ENCODE data around the gene ALKAL2.

Gene ALKAL2

GRCh38 chr2:269356-270030 is 18.4 kb downstream of the ALKAL2 start:
- no peak for DNase-seq

- no peak for DNase-seq
Measured at GRCh38 chr2:268323-268722, 19.6 kb downstream of the ALKAL2 start.

GRCh38 chr2:264493-265468 is 23.1 kb downstream of the ALKAL2 start, which contains the start of gene ACP1:
TSS of gene ACP1 (plus strand) at chr2:264947. CDS start at chr2:264965, 18 bp downstream.
- DNase-seq: peak; percentile 95

DNA sequence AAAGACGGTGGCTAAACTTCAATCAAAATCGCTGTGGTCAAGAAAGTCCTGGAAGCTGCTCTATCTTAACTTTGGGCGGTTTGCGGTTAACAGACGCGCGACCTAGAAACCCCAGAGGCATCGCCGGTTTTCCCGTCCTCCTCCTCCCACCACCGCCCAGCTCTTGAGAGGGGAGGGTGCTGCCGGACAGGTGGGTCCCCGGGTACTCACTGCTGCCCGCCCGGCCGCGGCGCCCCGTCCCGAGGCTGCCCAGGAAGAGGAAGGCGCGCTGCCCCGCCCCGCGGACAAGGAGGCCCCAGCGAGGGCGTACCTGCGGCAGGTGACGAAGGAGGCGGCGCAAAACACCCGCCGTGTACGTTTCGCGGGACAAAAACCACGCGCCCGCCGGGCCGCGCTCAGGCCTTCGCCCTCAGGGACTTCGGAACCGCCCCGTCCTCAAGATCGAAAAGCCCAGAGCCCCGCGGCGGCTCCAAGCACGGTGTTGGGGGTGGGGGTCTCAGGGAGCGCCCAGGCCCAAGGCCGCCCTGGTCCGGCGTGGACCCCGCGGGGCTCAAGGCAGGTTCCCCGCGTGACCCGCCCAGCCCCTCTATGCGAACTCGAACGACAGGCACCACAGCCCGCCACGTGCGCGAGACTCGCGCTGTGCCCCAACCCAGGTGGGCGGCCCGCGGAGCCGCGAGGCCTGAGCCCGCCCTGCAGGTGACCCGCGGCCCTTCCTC is 24.0 kb downstream of the ALKAL2 start, which contains the start of gene SH3YL1:
Gene SH3YL1 (minus strand): TSS at position 259 of the 719 bp plus-strand sequence. CDS start 48 bp downstream, at position 211.
- peak; percentile 71 for DNase-seq

- no peak for DNase-seq
Measured at GRCh38 chr2:263022-263738, 24.7 kb downstream of the ALKAL2 start.

DNA sequence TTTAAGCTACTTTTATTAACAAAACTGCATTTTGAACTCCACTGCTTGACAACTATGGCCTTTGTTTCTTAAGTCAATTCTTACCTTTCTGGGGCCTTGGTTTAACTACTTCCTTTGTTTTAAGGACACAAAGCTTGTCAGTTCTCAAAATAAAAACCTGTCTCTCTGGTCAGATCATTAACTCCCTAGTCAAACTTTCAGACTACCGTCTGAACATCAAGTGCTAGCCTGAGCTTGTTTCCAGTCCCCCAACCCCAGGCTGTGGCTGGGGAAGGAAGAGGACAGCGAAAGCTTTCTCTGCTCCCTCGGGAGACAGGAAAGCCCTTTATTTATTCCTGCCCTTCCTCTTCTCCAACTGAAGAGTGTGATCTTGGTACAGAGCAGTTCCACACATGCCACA is 25.8 kb downstream of the ALKAL2 start:
- DNase-seq: no peak

DNA sequence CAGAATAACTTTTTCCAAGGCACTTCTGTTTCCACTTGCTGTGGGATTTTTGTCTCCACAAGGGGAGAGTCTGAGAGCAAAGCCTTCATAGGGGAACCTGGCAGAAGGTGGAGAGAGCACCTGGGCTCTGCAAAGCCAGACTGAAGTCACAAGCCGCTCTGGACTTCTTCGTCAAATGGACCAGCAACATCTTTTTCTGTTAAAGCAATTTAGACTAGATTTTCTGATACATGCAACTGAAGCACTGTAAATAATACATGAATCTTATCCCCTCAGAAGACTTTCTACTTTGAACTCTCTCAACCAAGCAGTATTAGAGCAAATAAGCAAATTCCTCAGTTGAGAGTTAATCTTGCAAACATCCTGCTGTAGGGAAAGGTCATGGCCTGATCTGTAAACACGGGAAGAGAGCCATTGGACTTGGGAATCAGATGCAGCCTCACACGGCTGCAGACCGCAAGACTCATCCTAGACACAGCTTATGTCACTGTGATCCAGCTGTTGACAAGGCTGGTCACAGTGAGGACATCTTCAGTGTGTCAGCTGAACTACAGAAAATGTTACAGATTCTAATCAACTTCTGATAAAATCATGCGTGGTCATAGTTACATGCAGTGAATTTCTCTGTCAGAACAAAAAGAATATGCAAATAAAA is 27.3 kb downstream of the ALKAL2 start:
- no peak for DNase-seq

DNA sequence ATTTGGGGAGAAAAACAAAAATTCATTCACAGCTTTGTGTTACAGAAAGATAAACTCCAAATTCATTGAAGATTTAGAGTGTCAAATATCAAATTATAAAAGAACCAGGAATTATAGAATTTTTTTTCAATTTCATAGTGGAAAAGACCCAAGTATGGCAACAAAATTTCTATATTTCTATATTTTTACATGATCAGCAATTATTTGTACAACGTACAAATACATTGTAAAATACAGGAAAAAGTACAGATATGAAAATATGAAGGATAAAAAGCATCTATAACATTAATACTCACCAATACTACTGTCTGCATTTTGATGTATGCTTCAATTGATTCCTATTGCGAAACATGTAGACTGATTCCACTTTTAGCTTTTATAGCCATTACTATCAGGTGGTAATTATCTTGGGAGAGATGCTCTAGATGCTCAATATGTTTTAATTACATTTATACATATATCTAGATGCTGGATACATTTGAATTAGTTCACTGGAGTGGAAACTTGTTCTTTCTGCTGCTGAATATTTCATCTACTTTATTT is 28.0 kb downstream of the ALKAL2 start:
- DNase-seq: no peak

DNA sequence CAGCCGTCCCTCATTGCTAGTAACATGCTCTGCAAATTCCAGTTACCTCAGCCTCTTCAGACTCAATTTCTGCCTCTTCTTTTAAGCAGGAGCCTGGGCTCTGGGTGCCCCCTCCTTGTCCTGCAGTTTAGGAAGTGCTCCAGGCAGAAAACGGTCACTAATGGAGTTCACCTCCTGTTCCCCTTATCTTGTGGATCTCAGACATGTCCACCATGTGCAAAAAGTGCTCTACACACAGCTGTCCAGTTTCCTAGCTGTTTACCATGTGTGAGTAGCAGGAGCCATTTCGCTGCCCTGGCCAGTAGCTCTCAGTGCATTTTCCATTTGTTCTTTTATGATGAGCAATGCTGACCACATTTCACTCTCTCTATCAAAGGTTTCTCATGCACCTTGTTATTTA is 29.0 kb downstream of the ALKAL2 start:
- no peak for DNase-seq

GRCh38 chr2:257842-258241 is 30.0 kb downstream of the ALKAL2 start:
- DNase-seq: no peak

DNA sequence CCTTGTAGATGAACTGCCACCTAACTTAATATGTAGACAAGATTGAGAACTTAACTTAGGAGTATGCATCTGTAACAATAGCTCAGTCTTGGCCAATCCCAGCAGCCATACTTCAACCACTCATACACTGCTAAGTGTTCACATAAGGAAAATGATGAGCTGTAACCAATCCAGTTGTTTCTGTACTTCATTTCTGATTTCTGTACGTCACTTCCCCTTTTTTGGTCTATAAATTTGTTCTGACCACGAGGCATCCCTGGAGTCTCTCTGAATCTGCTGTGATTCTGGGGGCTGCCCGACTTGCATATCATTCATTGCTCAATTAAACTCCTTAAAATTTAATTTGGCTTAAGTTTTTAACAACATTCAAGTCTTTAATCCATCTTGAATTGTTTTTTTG is 30.5 kb downstream of the ALKAL2 start:
- DNase-seq: no peak

DNA sequence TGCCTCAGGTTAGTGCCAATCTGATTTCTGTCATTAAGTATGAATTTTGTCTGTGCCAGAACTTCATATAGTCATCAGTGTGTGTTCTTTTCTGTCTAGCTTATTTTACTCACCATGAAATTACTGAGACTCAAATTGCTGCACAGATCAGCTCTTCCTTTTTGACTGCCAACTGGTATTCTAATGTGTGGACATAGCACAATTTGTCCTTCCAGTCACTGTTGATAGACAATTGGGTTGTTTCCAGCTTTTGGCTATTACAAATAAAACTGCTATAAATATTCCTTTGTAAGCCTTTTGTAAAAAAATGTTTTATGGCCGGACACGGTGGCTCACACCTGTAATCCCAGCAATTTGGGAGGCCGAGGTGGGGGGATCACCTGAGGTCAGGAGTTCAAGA is 31.8 kb downstream of the ALKAL2 start:
- no peak for DNase-seq

DNA sequence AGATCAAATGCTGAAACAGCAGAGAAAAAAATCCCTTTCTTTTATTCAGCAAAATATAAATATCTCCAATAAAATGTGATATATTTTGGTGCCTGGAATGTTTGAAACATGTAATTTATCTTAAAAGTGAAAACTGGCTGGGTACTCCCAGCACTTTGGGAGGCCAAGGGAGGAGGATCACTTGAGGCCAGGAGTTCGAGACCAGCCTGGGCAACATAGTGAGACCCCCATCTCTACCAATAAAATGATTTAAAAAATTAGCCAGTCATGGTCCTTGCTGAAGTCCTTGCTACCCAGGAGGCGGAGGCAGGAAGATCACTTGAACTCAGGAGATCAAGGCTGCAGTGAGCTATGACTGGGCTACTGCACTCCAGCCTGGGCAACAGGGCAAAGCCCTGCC is 32.7 kb downstream of the ALKAL2 start:
- DNase-seq: no peak

DNA sequence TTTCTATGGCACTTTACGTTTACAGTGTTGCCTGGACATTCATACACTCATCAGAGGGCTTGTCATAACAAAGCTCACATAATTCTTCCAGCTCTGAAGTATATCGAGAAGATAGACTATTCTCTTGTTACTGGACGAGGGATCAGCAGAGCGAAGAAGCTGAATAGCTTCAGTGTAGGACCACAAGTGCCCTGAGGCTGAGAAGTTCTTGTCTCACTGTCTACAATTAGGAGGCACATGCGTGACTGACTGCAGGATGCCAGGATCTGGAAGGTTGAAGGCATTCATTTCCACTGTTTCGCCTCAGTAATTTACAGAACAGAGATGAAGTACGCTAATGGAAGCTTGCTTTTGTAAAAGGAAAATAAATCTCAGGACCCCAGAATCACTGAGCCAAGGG is 33.6 kb downstream of the ALKAL2 start:
- DNase-seq: no peak

DNA sequence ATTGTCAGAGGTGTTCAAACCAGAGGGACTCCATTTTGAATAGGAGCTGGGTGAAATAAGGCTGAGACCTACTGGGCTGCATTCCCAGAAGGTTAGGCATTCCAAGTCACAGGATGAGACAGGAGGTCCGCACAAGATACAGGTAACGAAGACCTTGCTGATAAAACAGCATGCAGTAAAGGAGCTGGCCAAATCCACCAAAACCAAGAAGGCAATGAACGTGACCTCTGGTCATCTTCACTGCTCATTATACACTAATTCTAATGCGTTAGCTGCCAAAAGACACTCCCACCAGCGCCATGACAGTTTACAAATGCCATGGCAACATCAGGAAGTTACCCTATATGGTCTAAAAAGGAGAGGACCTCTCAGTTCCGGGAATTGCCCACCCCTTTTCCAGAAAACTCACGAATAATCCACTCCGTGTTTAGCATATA is 34.7 kb downstream of the ALKAL2 start:
- no peak for DNase-seq

GRCh38 chr2:252001-252602 is 35.8 kb downstream of the ALKAL2 start:
- no peak for DNase-seq

DNA sequence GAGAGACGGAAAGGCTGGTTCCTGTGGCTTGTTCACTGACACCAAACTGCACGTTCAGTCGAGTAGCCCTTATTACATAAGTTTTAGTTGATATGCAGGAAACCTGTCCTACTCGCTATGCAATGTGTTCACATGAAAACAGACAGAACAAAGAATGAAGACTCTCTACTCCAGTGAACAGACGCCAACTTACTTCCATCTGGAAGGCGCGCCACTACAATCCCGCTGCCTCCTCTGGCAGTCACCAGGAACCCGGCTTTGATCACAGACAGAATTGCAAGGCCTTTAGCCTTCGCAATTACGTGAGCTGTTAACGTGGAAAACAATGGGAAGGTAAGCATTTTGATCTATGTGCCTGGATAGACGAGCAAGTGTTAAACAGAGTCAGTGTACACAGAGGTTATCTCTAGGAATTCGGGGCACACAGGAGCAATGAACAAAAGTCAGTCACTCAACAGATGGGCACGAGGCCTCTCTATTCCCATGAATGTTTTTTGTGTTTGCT is 38.3 kb downstream of the ALKAL2 start:
- no peak for DNase-seq

DNA sequence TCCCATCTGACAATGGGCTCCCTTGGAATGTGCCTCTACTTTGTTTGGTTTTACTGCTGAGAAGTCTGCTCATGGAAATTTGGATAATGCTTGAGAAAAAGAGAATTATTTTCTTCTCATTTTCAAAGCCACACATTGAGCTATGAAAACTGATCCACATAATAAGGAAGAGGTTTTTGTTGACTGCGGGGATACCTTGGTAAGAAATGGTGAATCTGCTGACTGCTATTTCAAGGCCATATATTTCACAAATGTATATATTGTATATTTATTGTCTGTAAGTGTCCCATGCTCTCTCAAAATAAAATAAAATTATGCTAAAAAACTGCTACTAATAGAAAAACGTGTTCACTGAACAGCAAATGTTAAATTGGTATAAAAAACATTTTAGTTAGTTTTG is 39.2 kb downstream of the ALKAL2 start:
- DNase-seq: no peak

DNA sequence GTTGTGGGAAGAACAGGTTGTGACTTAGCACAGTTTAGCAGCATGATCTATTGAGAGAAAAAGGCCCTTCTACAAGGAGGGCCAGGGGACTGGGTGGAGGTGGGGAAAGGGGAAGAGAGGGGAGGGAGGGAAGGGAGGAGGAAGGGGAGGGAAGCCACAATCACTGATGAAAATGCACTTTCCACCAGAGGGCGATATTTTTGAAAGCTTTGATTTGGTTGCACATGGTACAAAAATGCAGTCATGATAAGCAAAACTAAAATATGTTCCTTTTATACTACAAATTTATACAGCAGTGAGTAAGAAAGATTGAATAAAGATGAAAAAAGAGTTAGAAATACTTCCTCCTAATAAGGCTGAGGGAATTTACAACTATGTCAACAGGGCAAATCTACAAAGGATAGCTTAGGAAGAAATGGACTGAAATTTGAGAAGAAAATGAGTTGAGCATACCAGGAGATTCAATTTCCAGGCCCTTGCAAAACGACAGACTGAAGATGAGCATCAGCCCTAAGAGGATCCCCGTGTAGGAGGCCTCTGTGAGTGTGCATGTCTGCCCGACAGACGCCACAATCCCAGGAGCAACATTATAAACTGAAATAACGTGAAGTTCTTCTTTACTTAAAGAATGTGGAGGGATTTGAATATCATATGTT is 41.3 kb downstream of the ALKAL2 start:
- no peak for DNase-seq

GRCh38 chr2:244547-244946 is 43.3 kb downstream of the ALKAL2 start:
- no peak for DNase-seq

Data from activated T-cell treated with anti-CD3 and anti-CD28 coated beads, Interleukin-2, amount 50 U/mL, for 1 hour (primary cell).